Rectal smooth muscle tissue (tissue), 1 donor: Measurements from ENCODE around the gene OPN3.
A peak's percentile ranks its signal among the peaks of the same experiment; 100 is the strongest.

Experiments
- H3K27ac ChIP-seq: one replicate; pipeline ENCODE4 v1.7.0; 2013; ENCODE audit warnings: low read depth, low read length, inconsistent platforms
- H3K27me3 ChIP-seq: one replicate; pipeline ENCODE4 v1.7.0; 2013; ENCODE audit warnings: low read length; ENCODE audit not compliant: control insufficient read depth, insufficient read depth
- H3K36me3 ChIP-seq: one replicate; pipeline ENCODE4 v1.7.0; 2013; ENCODE audit warnings: low read length; ENCODE audit not compliant: control insufficient read depth, insufficient read depth
- H3K4me1 ChIP-seq: one replicate; pipeline ENCODE4 v1.7.0; 2013; ENCODE audit warnings: low read length; ENCODE audit not compliant: control insufficient read depth, insufficient read depth
- H3K4me3 ChIP-seq: one replicate; pipeline ENCODE4 v1.7.0; 2013; ENCODE audit warnings: low read length
- H3K9ac ChIP-seq: one replicate; pipeline ENCODE4 v1.7.0; 2013; ENCODE audit warnings: low read length

The OPN3 gene

DNA sequence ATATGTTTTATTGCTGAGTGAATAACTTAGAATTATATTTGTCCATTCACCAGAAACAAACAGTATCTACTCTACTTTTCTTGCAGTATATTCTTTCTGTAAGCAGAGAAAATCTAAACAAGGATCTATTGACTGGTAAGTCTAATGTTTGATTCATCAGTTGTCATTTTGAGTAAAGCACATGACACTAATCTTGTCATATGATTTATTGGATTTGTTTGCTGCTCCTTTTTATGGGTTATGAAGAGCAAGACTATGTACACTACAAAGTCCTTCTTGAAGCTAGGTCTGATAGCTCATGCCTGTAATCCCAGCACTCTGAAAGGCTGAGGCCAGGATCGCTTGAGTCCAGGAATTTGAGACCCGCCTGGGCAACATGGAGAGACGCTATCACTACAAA lies 84.6 kb downstream of the OPN3 start:
- Histone ChIP-seq H3K9ac (no peak overlapping the region), H3K27ac (no peak overlapping the region), H3K27me3 (no peaks in the 10 kb centered on the region), H3K4me1 (no peaks in the 10 kb centered on the region), H3K36me3 (no peaks in the 10 kb centered on the region), H3K4me3 (no peak overlapping the region)

GRCh38 chr1:241553886-241554592 lies 86.1 kb downstream of the OPN3 start:
- no peak overlapping the region for H3K27ac ChIP-seq
- no peaks in the 10 kb centered on the region for H3K27me3 ChIP-seq
- no peaks in the 10 kb centered on the region for H3K4me1 ChIP-seq
- no peak overlapping the region for H3K4me3 ChIP-seq
- H3K36me3 ChIP-seq, result no peaks in the 10 kb centered on the region
- no peak overlapping the region for H3K9ac ChIP-seq

- peak overlapping the region; percentile 8 for H3K4me3 ChIP-seq
- H3K27ac ChIP-seq, result no peak overlapping the region
- H3K36me3 ChIP-seq, result no peaks in the 10 kb centered on the region
- H3K9ac ChIP-seq, result no peak overlapping the region
- H3K4me1 ChIP-seq, result no peaks in the 10 kb centered on the region
- no peaks in the 10 kb centered on the region for H3K27me3 ChIP-seq
Observed at GRCh38 chr1:241551759-241552638, 88.2 kb downstream of the OPN3 start.

- Histone ChIP-seq H3K36me3 (no peaks in the 10 kb centered on the region), H3K9ac (no peak overlapping the region), H3K4me3 (no peak overlapping the region), H3K27ac (no peak overlapping the region), H3K27me3 (no peaks in the 10 kb centered on the region), H3K4me1 (no peaks in the 10 kb centered on the region)
Observed at GRCh38 chr1:241550318-241550717, 89.9 kb downstream of the OPN3 start.

- no peaks in the 10 kb centered on the region for H3K4me1 ChIP-seq
- no peak overlapping the region for H3K9ac ChIP-seq
- H3K4me3 ChIP-seq, result no peak overlapping the region
- no peak overlapping the region for H3K27ac ChIP-seq
- no peaks in the 10 kb centered on the region for H3K36me3 ChIP-seq
- H3K27me3 ChIP-seq, result no peaks in the 10 kb centered on the region
Observed at GRCh38 chr1:241548008-241548407, 92.2 kb downstream of the OPN3 start.
